Osteoblast (primary cell): Measurements from ENCODE around the gene TBX21. TPM values are rescaled to one million over a fixed set of nuclear protein-coding genes. Genes with fewer than 3 reads are reported as not detected.

ENCODE experiments used
- DNase-seq: peaks from one replicate; pipeline ENCODE4 v3.0.0; 2011; ENCODE audit warnings: low spot score, mixed read lengths; ENCODE audit not compliant: insufficient read length; ENCODE audit errors: missing footprints
- H2AFZ ChIP-seq: 2 replicates; pipeline ENCODE4 v1.6.0; 2011; ENCODE audit warnings: mild to moderate bottlenecking, low read length
- H3K27ac ChIP-seq: 2 replicates; pipeline ENCODE4 v1.5.1; 2011; ENCODE audit warnings: mild to moderate bottlenecking, low read depth, low read length, moderate library complexity
- H3K27me3 ChIP-seq: 2 replicates; pipeline ENCODE4 v1.6.0; 2012; ENCODE audit warnings: mild to moderate bottlenecking, control low read depth, inconsistent platforms, low read length, moderate library complexity; ENCODE audit not compliant: insufficient read depth
- H3K36me3 ChIP-seq: 2 replicates; pipeline ENCODE4 v1.5.1; 2011; ENCODE audit warnings: mild to moderate bottlenecking, low read length, control low read depth, moderate library complexity; ENCODE audit not compliant: insufficient read depth
- H3K4me1 ChIP-seq: 2 replicates; pipeline ENCODE4 v1.5.1; 2011; ENCODE audit warnings: mild to moderate bottlenecking, low read length, control low read depth, moderate library complexity; ENCODE audit not compliant: insufficient read depth
- H3K4me2 ChIP-seq: 2 replicates; pipeline ENCODE4 v1.6.0; 2011; ENCODE audit warnings: mild to moderate bottlenecking, low read length; ENCODE audit not compliant: insufficient read depth
- H3K4me3 ChIP-seq: fragments of 200-600 bp; sonication (generic); 3 replicates; pipeline ENCODE4 v1.5.1; 2012; ENCODE audit warnings: mild to moderate bottlenecking, low read length, inconsistent platforms; ENCODE audit not compliant: insufficient read depth
- H3K79me2 ChIP-seq: 2 replicates; pipeline ENCODE4 v1.6.0; 2012; ENCODE audit warnings: mild to moderate bottlenecking, low read length, control low read depth, inconsistent platforms; ENCODE audit not compliant: insufficient read depth
- H3K9me3 ChIP-seq: 2 replicates; pipeline ENCODE4 v1.5.1; 2011; ENCODE audit warnings: low read depth, low read length, control low read depth
- H4K20me1 ChIP-seq: 2 replicates; pipeline ENCODE4 v1.6.0; 2012; ENCODE audit warnings: mild to moderate bottlenecking, low read length, control low read depth; ENCODE audit not compliant: insufficient read depth
- CTCF ChIP-seq: IDR thresholded peaks from 2 replicates; pipeline ENCODE4 v1.5.1; 2011; ENCODE audit warnings: mild to moderate bottlenecking, low read depth, low read length, moderate library complexity; ENCODE audit errors: extremely low read depth
- total RNA-seq: library from RNA; depleted of rRNA; stranded (reverse); fragments of >200 nt; gene quantifications from 2 replicates; pipeline ENCODE4 v1.2.3, GENCODE V29; 2012

Gene TBX21
- total RNA-seq, 1 donor, result not detected

- Histone ChIP-seq H3K4me1 (no peaks in the 10 kb centered on the region), H3K4me3 (no peak overlapping the region), H3K27ac (no peak overlapping the region), H3K4me2 (no peak overlapping the region), H4K20me1 (no peaks in the 10 kb centered on the region), H3K9me3 (no peaks in the 10 kb centered on the region), H3K27me3 (peaks cover 43% of the 10 kb centered on the region), H3K79me2 (no peaks in the 10 kb centered on the region), H2AFZ (no peak overlapping the region), H3K36me3 (no peaks in the 10 kb centered on the region)
- DNase-seq, result peak; percentile 95
- TF ChIP-seq CTCF, result peak; percentile 78
These were observed 43.5 kb downstream of the TBX21 start for GRCh38 chr17:47776330-47777197.

- no peak for DNase-seq
- no peaks in the 10 kb centered on the region for H3K79me2 ChIP-seq
- H2AFZ ChIP-seq, result no peak overlapping the region
- no peaks in the 10 kb centered on the region for H3K4me1 ChIP-seq
- H3K4me2 ChIP-seq, result no peak overlapping the region
- H3K9me3 ChIP-seq, result no peaks in the 10 kb centered on the region
- H3K4me3 ChIP-seq, result no peak overlapping the region
- H3K27me3 ChIP-seq, result peaks cover 52% of the 10 kb centered on the region
- H3K36me3 ChIP-seq, result no peaks in the 10 kb centered on the region
- H3K27ac ChIP-seq, result no peak overlapping the region
- no peaks in the 10 kb centered on the region for H4K20me1 ChIP-seq
- TF ChIP-seq CTCF, result no peak
These were observed 45.2 kb downstream of the TBX21 start for GRCh38 chr17:47778184-47778635.

- DNase-seq, result no peak
- Histone ChIP-seq H2AFZ (no peak overlapping the region), H4K20me1 (no peaks in the 10 kb centered on the region), H3K4me1 (no peaks in the 10 kb centered on the region), H3K27me3 (peaks cover 50% of the 10 kb centered on the region), H3K79me2 (no peaks in the 10 kb centered on the region), H3K9me3 (no peaks in the 10 kb centered on the region), H3K36me3 (no peaks in the 10 kb centered on the region), H3K4me2 (no peak overlapping the region), H3K27ac (no peak overlapping the region), H3K4me3 (no peak overlapping the region)
- no peak for TF ChIP-seq CTCF
These were observed 48.4 kb downstream of the TBX21 start for GRCh38 chr17:47781397-47781796.

GRCh38 chr17:47785538-47786123 is 52.6 kb downstream of the TBX21 start:
- no peak overlapping the region for H3K4me2 ChIP-seq
- TF ChIP-seq CTCF, result no peak
- no peak for DNase-seq
- H3K4me3 ChIP-seq, result no peak overlapping the region
- no peak overlapping the region for H2AFZ ChIP-seq
- peaks cover 3% of the 10 kb centered on the region for H3K4me1 ChIP-seq
- H3K36me3 ChIP-seq, result no peaks in the 10 kb centered on the region
- H3K9me3 ChIP-seq, result no peaks in the 10 kb centered on the region
- H3K79me2 ChIP-seq, result no peaks in the 10 kb centered on the region
- peaks cover 52% of the 10 kb centered on the region for H3K27me3 ChIP-seq
- no peaks in the 10 kb centered on the region for H4K20me1 ChIP-seq
- H3K27ac ChIP-seq, result no peak overlapping the region
